HG02870 (cell line): Measurements from ENCODE around the gene XPO4.
"Not testable (repeated sequence)": the region's sequence is repeated elsewhere in the genome, so short reads cannot be mapped to it uniquely, and the experiment has no call there.

Source experiments
- ATAC-seq: cut with Tn5 transposase; IDR thresholded peaks from one replicate; pipeline ENCODE4 v1.9.1; 2021; ENCODE audit warnings: mild to moderate bottlenecking, moderate library complexity; ENCODE audit not compliant: unreplicated experiment

Gene XPO4

DNA sequence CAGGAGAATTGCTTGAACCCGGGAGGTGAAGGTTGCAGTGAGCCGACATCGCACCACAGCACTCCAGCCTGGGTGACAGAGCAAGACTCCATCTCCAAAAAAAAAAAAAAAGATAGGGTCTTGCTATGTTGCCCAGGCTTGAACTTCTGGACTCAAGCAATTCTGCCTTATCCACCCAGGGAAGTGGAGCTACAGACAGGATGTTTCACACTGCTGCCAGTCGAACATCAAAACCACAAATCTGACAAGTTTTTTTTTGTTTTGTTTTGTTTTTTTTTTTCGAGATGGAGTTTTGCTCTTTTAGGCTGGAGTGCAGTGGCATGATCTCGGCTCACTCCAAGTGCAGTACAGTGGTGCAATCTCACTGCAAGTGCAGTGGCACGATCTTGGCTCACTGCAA lies 10.8 kb downstream of the XPO4 start:
- ATAC-seq: no peak

GRCh38 chr13:20891034-20891433 lies 11.5 kb downstream of the XPO4 start:
- no peak for ATAC-seq

DNA sequence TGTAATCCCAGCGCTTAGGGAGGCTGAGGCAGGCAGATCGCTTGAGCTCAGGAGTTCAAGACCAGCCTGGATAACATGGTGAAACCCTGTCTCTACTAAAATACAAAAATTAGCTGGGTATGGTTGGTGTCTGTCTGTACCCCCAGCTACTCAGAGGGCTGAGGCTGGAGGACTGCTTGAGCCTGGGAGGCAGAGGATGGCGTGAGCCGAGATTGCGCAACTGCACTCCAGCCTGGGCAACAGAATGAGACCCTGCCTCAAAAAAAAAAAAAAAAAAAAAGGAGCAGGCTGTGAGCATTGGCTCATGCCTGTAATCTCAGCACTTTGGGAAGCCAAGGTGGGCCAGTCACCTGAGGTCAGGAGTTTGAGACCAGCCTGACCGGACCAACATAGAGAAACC lies 12.0 kb downstream of the XPO4 start:
- not testable (repeated sequence) for ATAC-seq

- ATAC-seq: no peak
These were observed 20.3 kb downstream of the XPO4 start for GRCh38 chr13:20882206-20882605.

DNA sequence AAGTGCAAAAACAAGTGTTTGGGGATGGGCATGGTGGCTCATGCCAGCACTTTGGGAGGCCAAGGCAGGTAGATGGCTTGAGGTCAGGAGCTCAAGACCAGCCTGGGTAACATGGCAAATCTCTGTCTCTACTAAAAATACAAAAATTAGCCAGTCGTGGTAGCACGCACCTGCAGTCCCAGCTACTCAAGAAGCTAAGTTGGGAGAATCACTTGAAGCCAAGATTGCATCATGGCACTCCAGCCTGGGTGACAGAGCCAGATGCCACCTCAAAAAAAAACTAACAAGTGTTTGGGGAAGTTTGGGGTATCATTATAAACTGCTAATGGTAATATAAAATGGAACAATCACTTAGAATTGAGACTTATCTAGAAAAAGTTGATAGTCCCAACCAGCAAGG lies 24.6 kb downstream of the XPO4 start:
- ATAC-seq: no peak

GRCh38 chr13:20876802-20877201 lies 25.7 kb downstream of the XPO4 start:
- ATAC-seq: not testable (repeated sequence)

DNA sequence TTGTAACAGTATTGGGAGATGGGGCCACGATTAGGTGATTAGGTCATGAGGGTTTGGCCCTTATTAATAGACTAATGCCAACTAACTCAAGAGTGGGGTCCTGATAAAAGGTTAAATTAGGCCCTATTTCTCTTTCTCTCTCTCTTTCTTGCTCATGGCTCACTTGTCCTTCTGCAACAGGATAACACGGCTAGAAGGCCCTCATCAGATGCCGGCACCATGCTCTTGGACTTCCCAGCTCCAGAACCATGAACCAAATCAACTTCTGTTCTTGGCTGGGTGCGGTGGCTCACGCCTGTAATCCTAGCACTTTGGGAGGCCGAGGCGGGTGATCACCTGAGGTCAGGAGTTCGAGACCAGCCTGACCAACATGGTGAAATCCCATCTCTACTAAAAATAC lies 28.1 kb downstream of the XPO4 start:
- not testable (repeated sequence) for ATAC-seq

DNA sequence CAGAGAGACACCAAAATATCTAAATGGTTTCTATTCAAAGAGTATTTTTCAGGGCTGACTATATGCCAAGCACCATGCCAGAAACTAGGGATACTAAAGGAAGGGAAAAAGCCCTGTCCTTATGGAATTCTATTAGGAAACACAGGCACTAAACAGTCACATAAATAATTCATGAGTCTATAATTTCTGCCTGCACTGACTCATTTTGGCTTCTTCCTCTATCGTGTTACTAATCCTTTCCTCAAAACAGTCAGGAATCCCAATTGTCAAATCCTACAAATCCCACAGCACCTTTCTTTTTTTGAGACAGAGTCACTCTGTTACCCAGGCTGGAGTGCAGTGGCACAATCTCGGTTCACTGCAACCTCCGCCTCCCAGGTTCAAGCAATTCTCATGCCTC lies 29.2 kb downstream of the XPO4 start:
- ATAC-seq: no peak

GRCh38 chr13:20870829-20871228 lies 31.7 kb downstream of the XPO4 start:
- no peak for ATAC-seq

GRCh38 chr13:20869540-20869939 lies 33.0 kb downstream of the XPO4 start:
- ATAC-seq: no peak

GRCh38 chr13:20867408-20867807 lies 35.1 kb downstream of the XPO4 start:
- ATAC-seq: no peak

GRCh38 chr13:20861666-20862065 lies 40.9 kb downstream of the XPO4 start:
- not testable (repeated sequence) for ATAC-seq

- no peak for ATAC-seq
These were observed 41.7 kb downstream of the XPO4 start for GRCh38 chr13:20860844-20861243.

DNA sequence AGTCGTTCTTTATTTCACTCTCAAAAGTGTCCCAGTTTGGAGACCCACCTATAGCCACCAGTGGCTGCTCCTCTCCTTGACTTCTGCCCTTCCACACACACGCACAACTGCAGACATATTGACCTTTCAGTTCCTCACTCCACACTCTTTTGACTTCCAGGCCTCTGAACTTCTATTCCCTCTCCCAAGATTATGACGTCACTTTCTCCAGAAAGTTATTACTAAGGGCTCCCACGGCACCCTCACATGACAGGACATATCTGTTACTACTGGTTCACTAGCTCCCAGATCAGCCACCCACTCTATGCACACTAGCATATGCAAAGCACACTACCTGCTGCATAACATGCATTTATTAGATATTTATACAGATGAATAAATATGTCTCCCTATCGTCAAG lies 45.9 kb downstream of the XPO4 start:
- ATAC-seq: no peak

DNA sequence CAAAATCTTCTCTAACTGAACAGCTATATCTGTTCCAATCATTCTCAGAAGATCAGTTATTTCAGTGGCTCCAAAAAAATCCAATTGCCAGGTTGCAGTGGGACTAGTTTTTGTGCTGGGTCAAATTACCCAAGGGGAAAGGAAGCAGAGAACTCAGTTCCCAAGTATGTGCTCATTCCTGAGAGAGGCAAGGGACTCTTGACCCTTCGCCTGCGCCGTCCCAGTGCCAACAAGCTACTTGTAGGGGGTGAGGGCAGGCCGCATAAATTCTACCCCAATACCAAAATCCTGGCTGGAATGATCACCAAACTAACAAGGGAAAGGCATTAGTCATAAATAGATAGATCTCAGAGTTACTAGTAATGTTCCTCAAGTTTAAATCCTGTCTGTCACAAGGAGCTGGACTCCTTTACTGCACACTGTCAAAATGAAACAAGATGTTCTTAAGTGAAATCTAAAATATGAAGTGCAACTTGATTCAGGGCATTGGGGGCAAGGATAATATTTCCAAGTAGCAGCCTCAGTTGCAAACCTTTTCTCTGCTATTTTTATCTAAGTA lies 50.6 kb downstream of the XPO4 start:
- ATAC-seq: no peak

GRCh38 chr13:20848944-20849343 lies 53.6 kb downstream of the XPO4 start:
- ATAC-seq: no peak

DNA sequence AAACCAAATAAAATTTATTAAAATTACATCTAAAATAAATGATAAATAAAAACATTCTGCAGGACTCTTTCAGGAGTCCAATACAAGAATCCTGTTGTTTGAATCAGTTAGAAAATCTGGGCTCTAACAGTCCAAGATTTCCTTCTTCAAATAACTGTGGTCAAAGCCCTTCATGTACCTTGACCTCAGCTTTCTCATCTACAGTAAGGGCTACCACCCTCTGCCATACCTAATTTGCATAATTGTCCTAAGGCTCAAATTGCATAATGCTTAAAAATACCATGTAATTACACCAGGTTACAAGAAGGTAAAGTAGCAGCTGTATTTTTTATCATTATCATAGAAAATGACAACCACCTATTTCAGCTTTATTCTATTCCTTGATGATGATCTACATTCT lies 54.3 kb downstream of the XPO4 start:
- ATAC-seq: no peak

- ATAC-seq: no peak
These were observed 55.2 kb downstream of the XPO4 start for GRCh38 chr13:20847296-20847695.

DNA sequence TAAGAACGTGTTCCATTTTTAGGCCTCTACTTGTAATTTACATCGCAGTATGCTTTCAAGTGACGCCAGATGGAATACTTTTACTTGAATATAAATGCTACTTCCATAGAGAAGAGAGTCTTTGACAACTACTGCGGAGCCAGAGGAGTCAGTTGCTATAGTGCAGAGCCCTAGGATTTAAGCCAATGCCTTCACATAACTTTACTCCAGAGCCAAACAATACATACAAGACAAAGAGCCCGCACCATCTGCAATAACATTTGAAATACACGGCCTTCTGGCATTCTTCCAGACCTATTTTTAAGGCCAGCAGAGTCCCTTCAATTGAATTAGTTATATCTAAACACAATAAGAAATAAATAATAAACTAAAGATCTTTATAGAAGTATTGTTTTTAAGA lies 59.4 kb downstream of the XPO4 start:
- no peak for ATAC-seq

DNA sequence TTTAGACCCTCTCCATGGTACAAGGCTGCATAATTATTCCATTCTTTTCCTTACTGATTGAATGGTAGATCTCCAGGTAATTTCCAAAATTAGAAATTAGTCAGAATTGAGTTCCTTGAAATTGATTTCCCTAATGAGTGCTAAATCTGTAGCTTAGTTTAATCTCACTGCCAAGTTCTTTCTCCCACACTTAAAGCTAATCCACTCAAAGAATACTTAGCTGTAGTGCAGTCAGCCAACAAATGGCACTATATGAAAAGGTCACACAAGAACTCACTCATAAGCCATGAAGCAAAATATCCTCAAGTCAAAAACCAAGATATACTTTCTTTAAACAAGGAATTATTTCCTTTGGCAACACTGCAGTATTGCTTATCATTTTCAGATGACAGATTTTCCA lies 62.0 kb downstream of the XPO4 start:
- ATAC-seq: no peak

GRCh38 chr13:20833900-20834679 lies 68.5 kb downstream of the XPO4 start:
- no peak for ATAC-seq

- ATAC-seq: no peak
These were observed 69.7 kb downstream of the XPO4 start for GRCh38 chr13:20832861-20833260.

- ATAC-seq: no peak
These were observed 70.6 kb downstream of the XPO4 start for GRCh38 chr13:20831933-20832332.
